Lung (tissue), 12 donors: ENCODE data around the gene PNKP. TPM values are rescaled to one million over a fixed set of nuclear protein-coding genes. Genes with fewer than 3 reads are reported as not detected.

Experiments used
- ATAC-seq: fragments of 200-7000 bp; cut with Tn5 transposase; one replicate; pipeline ENCODE4 v1.9.1; 2020; ENCODE audit warnings: moderate number of reproducible peaks; ENCODE audit not compliant: insufficient read depth, low FRiP score
- DNase-seq, 3 donors: peaks; one replicate each; pipeline ENCODE4 v3.0.0-alpha.2; 2013 to 2017
- H3K27ac ChIP-seq, 2 donors: one replicate each; pipeline ENCODE4 v1.5.1; 2013; ENCODE audit warnings: mild to moderate bottlenecking in 2 of 2, moderate library complexity in 2 of 2, control low read depth in 1 of 2, inconsistent platforms in 1 of 2, low read depth in 1 of 2, low read length in 1 of 2
- H3K27me3 ChIP-seq, 3 donors: one replicate each; pipeline ENCODE4 v1.5.1; 2013; ENCODE audit warnings: low read length in 2 of 3; ENCODE audit not compliant: control insufficient read depth in 3 of 3, insufficient read depth in 3 of 3
- H3K36me3 ChIP-seq, 4 donors: one replicate each; pipeline ENCODE4 v1.5.1; 2013; ENCODE audit warnings: low read length in 4 of 4, mild to moderate bottlenecking in 1 of 4, moderate library complexity in 1 of 4; ENCODE audit not compliant: control insufficient read depth in 4 of 4, insufficient read depth in 4 of 4
- H3K4me1 ChIP-seq, 5 donors: one replicate each; pipeline ENCODE4 v1.5.1; 2013; ENCODE audit warnings: low read length in 5 of 5, mild to moderate bottlenecking in 2 of 5, moderate library complexity in 1 of 5; ENCODE audit not compliant: control insufficient read depth in 5 of 5, insufficient read depth in 5 of 5
- H3K4me3 ChIP-seq: one replicate; pipeline ENCODE4 v1.5.1; 2013; ENCODE audit warnings: mild to moderate bottlenecking, control low read depth, moderate library complexity
- H3K9ac ChIP-seq, 2 donors: one replicate each; pipeline ENCODE4 v1.5.1; 2013; ENCODE audit warnings: low read length in 2 of 2, control low read depth in 1 of 2; ENCODE audit not compliant: insufficient read depth in 1 of 2
- H3K9me3 ChIP-seq, 4 donors: one replicate each; pipeline ENCODE4 v1.5.1; 2013; ENCODE audit warnings: low read length in 3 of 4, mild to moderate bottlenecking in 1 of 4, moderate library complexity in 1 of 4; ENCODE audit not compliant: control insufficient read depth in 4 of 4, insufficient read depth in 3 of 4
- CTCF ChIP-seq: IDR thresholded peaks from 2 replicates; pipeline ENCODE4 v1.5.1; 2012; ENCODE audit warnings: mild to moderate bottlenecking; ENCODE audit errors: control extremely low read depth, extremely low read depth
- WGBS, 2 donors: extraction: QIAGEN DNeasy Blood & Tissue Kit; methylation state at CpG; one replicate each; pipeline ENCODE4 v1.1.7; 2013; 5-methylcytosine and 5-hydroxymethylcytosine counted together
- polyA plus RNA-seq, 2 donors: library from polyadenylated mRNA; stranded (reverse); fragments of 200-250 nt; gene quantifications; one replicate each; pipeline ENCODE4 v1.2.1, GENCODE V29; 2013
- total RNA-seq, 2 donors: library from RNA; depleted of rRNA in 1 of 2; stranded (reverse); fragments of >200 nt in 1 of 2; gene quantifications; one replicate each; pipeline ENCODE4 v1.2.1, GENCODE V29; 2014 to 2021
- donor health status: control.
- donor health status: control.
- donor health status: Bipolar disorder and iron deficiency.
- donor health status: healthy.
- donor health status: DM: yes; HTN: yes; CAD: no.

PNKP gene
- total and polyA plus RNA-seq, 4 donors, result 44.7 to 120 (median 64.2) TPM

- ATAC-seq (no peak), DNase-seq (no peak)
- WGBS, 2 donors, result 91 to 97% methylated on average over 10 of the region's 10 CpGs
- Histone ChIP-seq H3K4me1 (peaks cover 0 to 30% (median 10%) of the 10 kb centered on the region in 5 donors), H3K4me3 (no peak overlapping the region), H3K9ac (no peak overlapping the region), H3K9me3 (no peaks in the 10 kb centered on the region), H3K36me3 (peaks cover 0 to 10% (median 6%) of the 10 kb centered on the region in 4 donors), H3K27me3 (no peaks in the 10 kb centered on the region), H3K27ac (no peak overlapping the region)
- no peak for TF ChIP-seq CTCF
Observed at GRCh38 chr19:49873834-49874233, 6.5 kb upstream of the PNKP start.

GRCh38 chr19:49873129-49873521, 5.7 kb upstream of the PNKP start:
- Histone ChIP-seq H3K9me3 (no peaks in the 10 kb centered on the region), H3K4me3 (no peak overlapping the region), H3K27ac (no peak overlapping the region), H3K9ac (no peak overlapping the region), H3K4me1 (peaks cover 0 to 27% (median 10%) of the 10 kb centered on the region in 5 donors), H3K27me3 (no peaks in the 10 kb centered on the region), H3K36me3 (peaks cover 0 to 10% (median 6%) of the 10 kb centered on the region in 4 donors)
- whole genome bisulfite sequencing, 2 donors, result 95% methylated on average over 28 to 29 of the region's 29 CpGs
- ATAC-seq, result no peak
- no peak for DNase-seq
- TF ChIP-seq CTCF, result no peak

GRCh38 chr19:49872245-49873128, 5.1 kb upstream of the PNKP start:
- Histone ChIP-seq H3K4me1 (peaks cover 0 to 29% (median 12%) of the 10 kb centered on the region in 5 donors), H3K27me3 (no peaks in the 10 kb centered on the region), H3K9ac (no peak overlapping the region), H3K4me3 (no peak overlapping the region), H3K36me3 (peaks cover 0 to 10% (median 6%) of the 10 kb centered on the region in 4 donors), H3K27ac (no peak overlapping the region), H3K9me3 (no peaks in the 10 kb centered on the region)
- no peak for TF ChIP-seq CTCF
- 89 to 93% methylated on average over 27 of the region's 27 CpGs for WGBS, 2 donors
- no peak for ATAC-seq
- no peak for DNase-seq
